Measurements from ENCODE around the gene PBX4.

DNA sequence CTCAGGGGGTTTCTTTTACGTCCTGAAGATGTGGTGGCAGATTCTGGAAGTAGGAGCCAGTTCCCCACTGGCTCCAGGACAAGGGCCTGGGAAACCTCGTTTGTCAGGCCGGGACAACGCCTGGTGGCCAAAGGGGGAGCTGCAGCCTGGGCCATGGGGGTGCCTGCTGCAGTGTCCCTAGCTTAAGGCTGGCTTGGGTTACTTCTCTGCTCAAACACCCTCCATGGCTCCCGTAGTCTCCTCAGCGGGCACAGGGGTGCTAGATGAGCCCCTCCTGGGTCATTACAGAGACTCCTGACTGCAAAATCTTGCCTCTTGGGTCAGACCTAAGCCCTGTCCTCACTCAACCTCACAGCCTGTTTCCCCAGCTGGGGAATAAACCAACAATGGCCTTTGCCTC lies 65.7 kb downstream of the PBX4 start:
- TF ChIP-seq, protein P1, sequence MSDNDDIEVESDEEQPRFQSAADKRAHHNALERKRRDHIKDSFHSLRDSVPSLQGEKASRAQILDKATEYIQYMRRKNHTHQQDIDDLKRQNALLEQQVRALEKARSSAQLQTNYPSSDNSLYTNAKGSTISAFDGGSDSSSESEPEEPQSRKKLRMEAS (IDR thresholded peaks at IDR 0.05) = no peak
- TF ChIP-seq, protein P2, sequence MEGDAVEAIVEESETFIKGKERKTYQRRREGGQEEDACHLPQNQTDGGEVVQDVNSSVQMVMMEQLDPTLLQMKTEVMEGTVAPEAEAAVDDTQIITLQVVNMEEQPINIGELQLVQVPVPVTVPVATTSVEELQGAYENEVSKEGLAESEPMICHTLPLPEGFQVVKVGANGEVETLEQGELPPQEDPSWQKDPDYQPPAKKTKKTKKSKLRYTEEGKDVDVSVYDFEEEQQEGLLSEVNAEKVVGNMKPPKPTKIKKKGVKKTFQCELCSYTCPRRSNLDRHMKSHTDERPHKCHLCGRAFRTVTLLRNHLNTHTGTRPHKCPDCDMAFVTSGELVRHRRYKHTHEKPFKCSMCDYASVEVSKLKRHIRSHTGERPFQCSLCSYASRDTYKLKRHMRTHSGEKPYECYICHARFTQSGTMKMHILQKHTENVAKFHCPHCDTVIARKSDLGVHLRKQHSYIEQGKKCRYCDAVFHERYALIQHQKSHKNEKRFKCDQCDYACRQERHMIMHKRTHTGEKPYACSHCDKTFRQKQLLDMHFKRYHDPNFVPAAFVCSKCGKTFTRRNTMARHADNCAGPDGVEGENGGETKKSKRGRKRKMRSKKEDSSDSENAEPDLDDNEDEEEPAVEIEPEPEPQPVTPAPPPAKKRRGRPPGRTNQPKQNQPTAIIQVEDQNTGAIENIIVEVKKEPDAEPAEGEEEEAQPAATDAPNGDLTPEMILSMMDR (IDR thresholded peaks at IDR 0.05 in 2 of 3, conservative IDR thresholded peaks at IDR 0.05 in 1 of 3; ENCODE audit: borderline replicate concordance in 1 of 3, insufficient read depth in 1 of 3, low read depth in 2 of 3, low read length in 2 of 3) = peak; percentile 22 to 84 (median 69); a peak in 4 of 6 replicates
